Measurements from ENCODE around the gene LILRB4.
"Not testable (repeated sequence)": the region's sequence is repeated elsewhere in the genome, so short reads cannot be mapped to it uniquely, and the experiment has no call there.

- not testable (repeated sequence) for TF ChIP-seq EZH2 (IDR thresholded peaks at IDR 0.05; ENCODE audit: borderline replicate concordance, low read depth, low read length, poor library complexity, severe bottlenecking); CTCF (conservative IDR thresholded peaks at IDR 0.05; ENCODE audit: low read depth, low read length)
These were observed 47.2 kb downstream of the LILRB4 start for GRCh38 chr19:54709956-54710355.

All from A673 (cell line).